ENCODE measurements around the gene DSE.

DNA sequence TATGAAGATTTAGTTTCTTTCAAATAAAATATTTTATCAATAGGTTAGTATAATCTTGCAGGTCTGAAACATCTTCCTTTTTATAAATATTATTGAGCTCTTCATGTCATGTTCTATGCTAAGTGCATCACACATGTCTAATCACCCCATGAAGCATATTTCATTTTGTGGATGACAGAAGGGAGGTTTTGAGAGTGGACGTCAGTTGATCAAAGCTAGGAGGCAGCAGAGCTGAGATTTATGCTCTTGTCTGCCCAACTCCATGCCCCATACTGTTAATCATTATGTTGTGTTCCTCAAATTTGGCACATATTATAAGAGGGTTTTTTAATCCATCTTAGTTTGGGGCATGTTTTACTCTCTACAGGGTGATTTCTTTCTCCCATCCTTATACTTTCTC is 22.7 kb downstream of the DSE start:
- TF ChIP-seq ZBTB7A (IDR thresholded peaks at IDR 0.05; ENCODE audit: low read depth) (no peak), EP300 (IDR thresholded peaks at IDR 0.05; ENCODE audit: borderline replicate concordance) (no peak), CREB1 (IDR thresholded peaks at IDR 0.05; ENCODE audit: low read depth) (no peak), RAD21 (IDR thresholded peaks at IDR 0.05; ENCODE audit: low read depth) (no peak), TAF1 (IDR thresholded peaks at IDR 0.05; ENCODE audit: low read depth) (no peak), YY1 (IDR thresholded peaks at IDR 0.05; ENCODE audit: low read depth) (no peak), CEBPB (IDR thresholded peaks at IDR 0.05) (no peak)
- TF ChIP-seq, protein P1, sequence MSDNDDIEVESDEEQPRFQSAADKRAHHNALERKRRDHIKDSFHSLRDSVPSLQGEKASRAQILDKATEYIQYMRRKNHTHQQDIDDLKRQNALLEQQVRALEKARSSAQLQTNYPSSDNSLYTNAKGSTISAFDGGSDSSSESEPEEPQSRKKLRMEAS (IDR thresholded peaks at IDR 0.05), result no peak
- TF ChIP-seq, protein P2, sequence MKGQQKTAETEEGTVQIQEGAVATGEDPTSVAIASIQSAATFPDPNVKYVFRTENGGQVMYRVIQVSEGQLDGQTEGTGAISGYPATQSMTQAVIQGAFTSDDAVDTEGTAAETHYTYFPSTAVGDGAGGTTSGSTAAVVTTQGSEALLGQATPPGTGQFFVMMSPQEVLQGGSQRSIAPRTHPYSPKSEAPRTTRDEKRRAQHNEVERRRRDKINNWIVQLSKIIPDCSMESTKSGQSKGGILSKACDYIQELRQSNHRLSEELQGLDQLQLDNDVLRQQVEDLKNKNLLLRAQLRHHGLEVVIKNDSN (IDR thresholded peaks at IDR 0.05), result no peak
